Fibroblast of pulmonary artery (primary cell): ENCODE measurements around the gene LILRB5.

Experiments used
- DNase-seq: peaks from one replicate; pipeline ENCODE4 v3.0.0-alpha.2; 2010; ENCODE audit warnings: low read depth
- H3K4me3 ChIP-seq: replicated peaks from 2 replicates; pipeline ENCODE4 v1.5.1; 2011; ENCODE audit warnings: low read depth, mild to moderate bottlenecking, control low read depth, low read length, moderate library complexity
- CTCF ChIP-seq: IDR thresholded peaks from 2 replicates; pipeline ENCODE4 v1.5.1; 2011; ENCODE audit warnings: mild to moderate bottlenecking, control low read depth, low read length, inconsistent platforms; ENCODE audit errors: missing control alignments

LILRB5 gene

GRCh38 chr19:54201980-54202379 is 55.1 kb downstream of the LILRB5 start:
- DNase-seq = peak; percentile 33
- H3K4me3 ChIP-seq = peak overlapping the region; percentile 97
- TF ChIP-seq CTCF = no peak

GRCh38 chr19:54201172-54201701 is 55.8 kb downstream of the LILRB5 start:
- no peak for TF ChIP-seq CTCF
- H3K4me3 ChIP-seq = peak overlapping the region; percentile 97
- DNase-seq = no peak
